ENCODE data around the gene FGD2.
"Not testable (repeated sequence)": the region's sequence is repeated elsewhere in the genome, so short reads cannot be mapped to it uniquely, and the experiment has no call there.

The FGD2 gene

GRCh38 chr6:36990401-36990800, 15.1 kb upstream of the FGD2 start:
- ATAC-seq (replicated peaks); H3K4me3 Mint-ChIP-seq; DNase-seq; H3K27ac Mint-ChIP-seq; H3K9me3 Mint-ChIP-seq; H3K36me3 Mint-ChIP-seq (ENCODE audit: insufficient read depth): not testable (repeated sequence)
- H3K27me3 Mint-ChIP-seq, result peaks cover 2 to 27% of the 10 kb centered on the region in 2 donors
- peaks cover 8 to 11% of the 10 kb centered on the region in 2 donors for H3K4me1 Mint-ChIP-seq (ENCODE audit: low read depth in 2 of 2)

DNA sequence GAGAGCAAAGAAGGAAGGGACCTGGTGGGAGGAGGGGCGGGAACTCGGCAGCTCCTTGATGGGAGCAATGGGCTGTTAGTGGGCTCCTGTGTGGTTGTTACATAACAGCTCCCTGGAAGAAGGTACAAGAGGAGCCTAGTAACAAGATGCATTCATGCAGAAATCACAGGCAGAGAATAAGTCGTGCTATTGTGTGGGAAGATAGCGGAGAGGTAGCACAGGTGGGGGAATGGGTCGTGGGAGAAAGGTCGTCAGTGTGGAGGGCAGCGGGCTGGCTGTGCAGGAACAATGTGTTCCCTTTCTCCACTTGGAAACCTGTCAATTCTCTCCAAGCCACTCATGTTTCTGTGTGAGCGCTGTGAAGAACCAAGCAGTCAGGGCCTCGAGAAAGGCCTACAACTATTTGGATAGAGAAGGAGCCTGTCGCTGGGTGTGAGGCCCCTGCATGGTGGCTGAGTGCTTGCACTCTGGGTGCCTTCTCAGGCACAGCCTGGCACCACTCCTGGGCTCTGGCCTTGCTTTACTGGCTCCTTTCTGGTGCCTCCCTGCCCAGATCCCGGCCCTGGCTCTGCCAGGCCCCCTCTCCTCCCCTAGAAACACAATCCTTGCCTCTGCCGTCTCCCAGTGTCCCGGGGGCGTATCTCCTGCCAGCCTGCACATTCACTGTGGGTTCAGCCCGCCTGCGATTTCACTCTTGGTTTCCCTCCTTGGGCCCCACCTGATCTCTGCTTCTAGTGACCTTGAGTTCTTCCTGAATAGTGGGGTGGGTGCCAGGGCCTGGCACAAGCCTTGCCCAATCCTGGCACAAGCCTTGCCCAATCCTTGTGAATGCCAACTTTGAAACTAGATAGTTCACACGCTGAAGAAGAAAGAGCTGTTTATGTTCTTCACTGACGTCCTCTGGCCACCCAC, 7.4 kb upstream of the FGD2 start:
- H3K9me3 Mint-ChIP-seq, result no peaks in the 10 kb centered on the region
- H3K4me3 Mint-ChIP-seq, result no peak overlapping the region
- H3K27me3 Mint-ChIP-seq, result peaks cover 12 to 44% of the 10 kb centered on the region in 2 donors
- H3K36me3 Mint-ChIP-seq (ENCODE audit: insufficient read depth), result no peaks in the 10 kb centered on the region
- H3K4me1 Mint-ChIP-seq (ENCODE audit: low read depth in 2 of 2), result no peaks in the 10 kb centered on the region
- ATAC-seq (replicated peaks) (no peak), DNase-seq (no peak)
- no peak overlapping the region for H3K27ac Mint-ChIP-seq

DNA sequence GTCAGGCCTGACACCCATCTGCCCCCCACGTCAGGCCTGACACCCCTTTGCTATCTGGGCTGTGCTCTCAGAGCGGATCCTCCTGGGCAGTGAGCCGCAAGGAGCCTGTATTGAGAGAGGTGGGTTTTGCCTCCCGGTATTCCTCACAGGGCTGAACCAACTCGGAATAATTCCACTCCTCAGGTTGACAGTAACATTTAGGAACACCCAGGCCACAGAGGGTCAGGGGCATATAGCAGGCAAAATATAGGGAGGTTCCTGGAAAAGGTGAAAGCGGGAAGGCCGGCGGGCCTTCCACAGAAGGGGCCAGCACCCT, 6.8 kb upstream of the FGD2 start:
- ATAC-seq (replicated peaks) (no peak), DNase-seq (no peak)
- Mint-ChIP-seq H3K36me3 (ENCODE audit: insufficient read depth) (no peaks in the 10 kb centered on the region), H3K9me3 (no peaks in the 10 kb centered on the region), H3K27ac (no peak overlapping the region), H3K27me3 (peaks cover 12 to 38% of the 10 kb centered on the region in 2 donors), H3K4me1 (ENCODE audit: low read depth in 2 of 2) (no peaks in the 10 kb centered on the region), H3K4me3 (no peak overlapping the region)

DNA sequence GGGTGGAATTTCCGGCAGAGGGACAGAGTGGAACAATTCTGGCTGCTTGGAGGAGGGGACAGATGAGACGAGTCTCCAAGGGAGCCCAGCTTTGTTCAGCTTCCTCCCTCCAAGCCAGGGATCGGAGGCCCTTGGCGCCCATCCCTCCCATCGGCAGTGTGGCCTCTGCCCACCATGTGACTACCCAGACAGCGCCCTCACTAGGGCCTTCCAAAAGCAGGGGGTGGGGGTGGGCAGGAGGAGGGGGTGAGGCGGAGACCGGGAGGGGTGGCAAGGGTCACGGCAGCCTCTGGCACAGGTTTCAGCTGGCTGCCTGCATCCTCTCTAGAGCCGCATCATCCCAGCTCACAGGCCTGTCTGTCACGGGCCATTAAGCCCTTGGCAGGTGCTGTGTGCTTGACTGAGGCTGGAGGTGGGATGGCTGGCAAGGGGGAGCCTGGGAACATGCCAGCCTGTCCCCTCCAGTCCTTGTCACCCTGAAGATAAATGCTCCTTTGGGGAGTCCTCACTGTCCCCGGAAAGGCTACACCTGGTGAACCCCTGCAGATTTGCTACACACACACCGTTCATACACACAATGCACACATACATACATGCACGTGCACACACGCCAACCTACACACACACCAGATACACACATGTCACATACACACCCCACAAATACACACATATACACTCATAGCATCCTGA, 6.2 kb upstream of the FGD2 start:
- Mint-ChIP-seq H3K27ac (no peak overlapping the region), H3K4me1 (ENCODE audit: low read depth in 2 of 2) (no peaks in the 10 kb centered on the region), H3K36me3 (ENCODE audit: insufficient read depth) (no peaks in the 10 kb centered on the region), H3K4me3 (no peak overlapping the region), H3K9me3 (no peaks in the 10 kb centered on the region), H3K27me3 (peaks cover 12 to 33% of the 10 kb centered on the region in 2 donors)
- DNase-seq (no peak), ATAC-seq (replicated peaks) (no peak)

DNA sequence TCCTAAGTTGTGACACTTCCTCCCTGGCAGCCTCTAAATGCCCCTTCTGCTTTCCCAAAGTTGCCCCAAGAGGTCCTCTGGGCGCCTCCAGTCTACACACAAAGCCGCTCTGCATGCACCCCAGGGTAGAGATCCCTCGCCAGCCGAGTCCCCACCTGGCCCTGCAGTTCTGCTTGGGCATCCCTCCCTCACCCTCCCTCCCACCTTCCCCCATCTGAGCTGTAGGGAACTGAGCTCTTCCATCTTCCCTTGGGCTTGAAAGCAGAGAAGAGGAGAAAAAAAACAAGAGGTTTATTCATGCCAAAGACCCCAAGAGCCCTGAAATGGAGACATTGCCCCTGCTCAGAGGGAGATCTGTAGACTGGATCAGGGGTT, 5.7 kb upstream of the FGD2 start:
- H3K27ac Mint-ChIP-seq, result no peak overlapping the region

DNA sequence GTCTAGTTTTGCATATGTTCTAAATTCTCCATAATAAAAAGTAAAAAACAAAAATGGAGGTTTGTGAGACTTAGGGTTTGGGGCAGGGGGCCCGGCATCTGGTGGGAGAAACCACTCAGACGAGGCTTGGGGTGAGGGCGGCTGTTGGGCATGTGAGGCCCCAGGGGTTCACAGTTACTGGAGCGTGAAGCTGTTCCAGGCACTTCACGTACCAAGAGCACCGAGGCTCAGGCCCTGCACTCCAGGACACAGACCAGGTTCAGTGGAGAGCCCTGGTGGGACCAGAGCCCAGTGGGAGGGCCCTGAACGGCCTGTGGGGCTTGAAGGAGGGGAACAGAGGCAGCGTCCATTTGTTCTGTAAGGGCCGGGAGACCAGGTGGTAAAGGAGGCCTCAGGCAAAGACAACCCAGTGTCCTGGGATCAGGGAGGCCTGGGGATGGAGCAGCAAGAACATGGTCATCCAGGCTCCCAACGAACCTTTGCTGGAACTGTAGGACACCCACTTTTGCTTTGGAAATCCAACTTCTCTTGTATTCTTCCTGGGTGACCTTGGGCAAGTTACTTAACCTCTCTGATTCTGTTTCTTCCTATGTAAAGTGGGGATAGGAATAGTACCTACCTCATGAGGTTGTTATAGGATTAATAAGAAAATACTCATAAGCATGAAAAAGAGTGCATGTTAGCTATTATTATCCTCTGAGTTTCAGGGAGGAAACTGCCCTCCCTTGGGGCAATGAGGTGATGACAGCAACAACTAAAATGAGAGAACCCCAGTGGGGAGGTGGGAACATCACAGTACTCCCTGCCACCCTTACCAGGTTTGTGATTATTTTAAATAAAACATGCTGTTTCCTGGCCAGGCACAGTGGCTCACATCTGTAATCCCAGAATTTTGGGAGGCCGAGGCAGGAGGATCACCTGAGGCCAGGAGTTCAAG, 1.1 kb upstream of the FGD2 start:
- Mint-ChIP-seq H3K4me1 (ENCODE audit: low read depth in 2 of 2) (peaks cover 11 to 19% of the 10 kb centered on the region in 2 donors), H3K9me3 (no peaks in the 10 kb centered on the region), H3K4me3 (peak overlapping the region; percentile 57 to 59), H3K27me3 (no peaks in the 10 kb centered on the region), H3K27ac (no peak overlapping the region), H3K36me3 (ENCODE audit: insufficient read depth) (no peaks in the 10 kb centered on the region)
- DNase-seq, result no peak
- ATAC-seq (replicated peaks), result no peak

More for the DNA sequence above, 5.7 kb upstream of the FGD2 start:
- DNase-seq (no peak), ATAC-seq (replicated peaks) (no peak)
- Mint-ChIP-seq H3K4me1 (ENCODE audit: low read depth in 2 of 2) (no peaks in the 10 kb centered on the region), H3K36me3 (ENCODE audit: insufficient read depth) (no peaks in the 10 kb centered on the region), H3K9me3 (no peaks in the 10 kb centered on the region), H3K27me3 (peaks cover 12 to 29% of the 10 kb centered on the region in 2 donors), H3K4me3 (no peak overlapping the region)

DNA sequence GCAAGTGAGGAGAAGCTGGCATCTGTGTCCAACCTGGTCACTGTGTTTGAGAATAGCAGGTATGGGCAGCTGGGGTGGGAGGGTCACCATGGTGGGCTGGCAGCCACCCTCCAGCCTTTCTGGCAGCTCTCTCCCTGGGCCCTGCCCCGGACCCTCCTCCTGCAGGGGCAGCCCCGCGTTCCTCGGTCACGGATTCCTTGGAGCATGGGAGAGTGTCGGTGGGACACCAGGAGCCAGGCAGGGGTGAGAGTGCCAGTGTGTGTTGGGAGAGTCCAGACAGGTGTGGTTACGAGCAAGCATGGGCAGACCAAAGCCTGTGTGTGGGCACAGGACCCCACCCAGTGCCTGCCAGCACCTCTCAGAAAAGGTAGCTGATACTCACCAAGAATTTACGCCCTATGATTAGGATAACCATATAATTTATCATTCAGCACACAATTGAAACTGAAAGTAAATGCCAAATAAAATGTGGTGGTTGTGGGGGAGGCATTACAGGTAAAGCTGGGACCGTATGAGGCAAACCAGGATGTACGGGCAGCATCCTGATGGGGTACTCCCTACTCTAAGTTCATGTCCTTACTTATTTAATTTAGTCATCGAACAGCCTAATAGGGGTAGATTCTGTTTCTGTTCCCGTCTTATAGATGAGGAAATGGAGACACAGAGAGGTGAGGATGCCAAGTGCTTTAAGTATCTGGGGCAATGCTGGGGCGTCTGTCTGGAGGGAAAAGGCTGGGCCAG, 542 bp downstream of the FGD2 start:
- no peak for DNase-seq
- peak; percentile 54 for ATAC-seq (replicated peaks)
- H3K9me3 Mint-ChIP-seq, result no peaks in the 10 kb centered on the region
- peak overlapping the region; percentile 54 to 87 for H3K27ac Mint-ChIP-seq
- H3K4me3 Mint-ChIP-seq, result peak overlapping the region; percentile 58 to 79
- no peaks in the 10 kb centered on the region for H3K27me3 Mint-ChIP-seq
- H3K36me3 Mint-ChIP-seq (ENCODE audit: insufficient read depth), result no peaks in the 10 kb centered on the region
- peaks cover 11 to 19% of the 10 kb centered on the region in 2 donors for H3K4me1 Mint-ChIP-seq (ENCODE audit: low read depth in 2 of 2)

DNA sequence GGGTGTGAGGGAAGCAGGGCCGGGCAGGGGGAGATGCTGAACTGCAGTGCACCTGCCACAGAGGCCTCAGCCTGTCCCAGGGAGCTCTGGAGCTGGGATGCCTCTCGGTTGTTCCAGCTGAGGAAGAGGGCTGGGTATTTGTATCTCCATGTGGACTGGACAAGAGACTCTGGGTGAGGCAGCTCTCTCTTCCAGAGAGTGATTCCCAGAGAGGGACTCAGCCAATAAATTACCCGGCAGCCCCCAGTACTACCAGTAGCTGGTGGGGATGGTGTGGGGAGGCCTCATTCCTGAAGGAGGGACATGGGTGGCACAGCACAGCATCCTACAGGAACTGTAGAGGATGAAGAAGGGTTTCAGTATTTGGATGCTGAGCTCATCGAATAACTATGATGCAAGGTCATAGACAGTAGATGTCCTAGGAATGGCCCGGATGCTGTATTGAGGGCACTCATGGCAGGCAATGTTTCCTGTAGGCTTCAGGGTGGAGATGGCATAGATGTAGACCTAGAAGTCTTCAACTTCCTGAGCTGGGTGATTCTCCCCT, 1.4 kb downstream of the FGD2 start:
- Mint-ChIP-seq H3K27me3 (no peaks in the 10 kb centered on the region), H3K9me3 (no peaks in the 10 kb centered on the region), H3K36me3 (ENCODE audit: insufficient read depth) (no peaks in the 10 kb centered on the region), H3K4me3 (peak overlapping the region; percentile 58 to 79), H3K4me1 (ENCODE audit: low read depth in 2 of 2) (peaks cover 11 to 19% of the 10 kb centered on the region in 2 donors), H3K27ac (peak overlapping the region; percentile 54 to 87)
- DNase-seq, result no peak
- ATAC-seq (replicated peaks), result no peak

DNA sequence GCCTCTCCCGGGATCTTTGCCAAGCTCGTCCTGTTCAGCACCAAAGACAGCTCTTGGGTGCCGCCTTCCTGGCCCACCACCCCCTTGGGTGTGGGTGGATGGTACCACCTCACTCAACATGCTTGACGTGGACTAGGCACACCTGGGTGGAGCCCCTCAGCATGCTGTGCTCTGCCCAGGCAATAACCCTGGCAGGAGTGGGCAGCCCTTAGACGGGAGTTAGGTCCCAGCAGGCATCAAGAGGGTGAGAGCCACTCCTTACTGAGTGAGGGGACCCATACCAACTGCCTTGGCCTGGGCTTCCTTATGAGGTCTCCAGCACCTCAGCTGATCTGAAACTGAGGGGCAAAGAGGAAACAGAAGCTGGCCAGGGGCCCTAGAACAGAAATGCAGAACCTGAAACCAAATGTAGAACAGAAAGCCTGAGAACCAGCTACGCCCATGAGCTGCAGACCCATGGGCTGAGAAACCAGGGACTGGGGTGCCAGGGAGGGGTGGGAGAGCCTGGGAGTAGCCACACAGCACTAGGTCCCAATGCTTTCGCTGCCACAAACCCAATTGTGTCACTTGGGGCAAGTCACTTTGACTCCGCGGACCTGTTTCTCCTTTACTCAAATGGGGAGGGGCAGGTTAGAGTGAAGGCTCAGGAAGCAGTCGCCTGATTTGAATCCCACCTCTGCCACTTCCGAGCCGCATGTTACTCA, 2.0 kb downstream of the FGD2 start:
- Mint-ChIP-seq H3K27me3 (no peaks in the 10 kb centered on the region), H3K36me3 (ENCODE audit: insufficient read depth) (peaks cover 2% of the 10 kb centered on the region), H3K9me3 (no peaks in the 10 kb centered on the region), H3K27ac (peak overlapping the region in 1 of 2 donors; percentile 17), H3K4me3 (peak overlapping the region in 1 of 2 donors; percentile 61), H3K4me1 (ENCODE audit: low read depth in 2 of 2) (peaks cover 11 to 19% of the 10 kb centered on the region in 2 donors)
- DNase-seq (no peak), ATAC-seq (replicated peaks) (peak; percentile 27)

DNA sequence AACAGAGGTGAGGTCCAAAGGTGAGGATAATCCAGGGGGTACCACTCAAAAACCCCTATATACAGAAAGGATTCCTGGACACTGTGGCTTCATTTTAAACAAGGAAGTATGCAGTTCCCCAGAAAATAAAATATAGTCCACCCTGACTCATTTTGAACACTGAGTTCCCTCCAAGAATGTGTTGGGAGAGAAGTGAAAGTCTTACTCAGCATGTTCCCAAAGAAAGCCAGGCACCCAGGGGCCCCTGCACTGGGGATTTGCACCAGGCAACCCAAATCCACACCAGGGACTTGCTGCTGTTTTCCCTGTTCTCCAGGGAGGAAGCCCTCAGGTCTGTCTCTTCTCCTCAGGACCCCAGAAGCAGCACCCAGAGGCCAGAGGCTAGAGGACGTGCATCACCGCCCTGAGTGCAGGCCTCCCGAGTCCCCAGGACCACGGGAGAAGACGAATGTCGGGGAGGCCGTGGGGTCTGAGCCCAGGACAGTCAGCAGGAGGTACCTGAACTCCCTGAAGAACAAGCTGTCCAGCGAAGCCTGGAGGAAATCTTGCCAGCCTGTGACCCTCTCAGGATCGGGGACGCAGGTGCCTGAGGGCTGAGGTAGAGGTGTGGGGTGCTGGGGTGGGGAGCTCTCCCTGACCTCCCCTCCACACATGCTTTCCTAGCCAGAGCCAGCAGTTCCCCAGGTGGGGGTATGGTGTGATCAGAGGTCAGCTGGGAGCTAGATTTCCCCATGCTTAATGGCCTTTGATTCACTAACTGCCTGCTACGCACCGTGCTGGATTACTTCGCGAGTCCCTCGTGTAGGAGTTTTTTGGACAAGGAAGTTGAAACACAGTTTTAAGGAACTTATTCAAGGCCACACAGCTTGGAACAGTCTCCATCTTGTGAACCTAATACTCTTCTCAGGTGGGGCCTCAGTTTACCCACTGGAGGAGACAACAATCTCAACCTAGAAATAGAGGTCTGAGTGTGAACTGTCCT, 3.3 kb downstream of the FGD2 start:
- Mint-ChIP-seq H3K27ac (no peak overlapping the region), H3K27me3 (no peaks in the 10 kb centered on the region), H3K36me3 (ENCODE audit: insufficient read depth) (peaks cover 3% of the 10 kb centered on the region), H3K4me3 (no peak overlapping the region), H3K4me1 (ENCODE audit: low read depth in 2 of 2) (peaks cover 11 to 19% of the 10 kb centered on the region in 2 donors), H3K9me3 (no peaks in the 10 kb centered on the region)
- DNase-seq, result no peak
- ATAC-seq (replicated peaks), result no peak

DNA sequence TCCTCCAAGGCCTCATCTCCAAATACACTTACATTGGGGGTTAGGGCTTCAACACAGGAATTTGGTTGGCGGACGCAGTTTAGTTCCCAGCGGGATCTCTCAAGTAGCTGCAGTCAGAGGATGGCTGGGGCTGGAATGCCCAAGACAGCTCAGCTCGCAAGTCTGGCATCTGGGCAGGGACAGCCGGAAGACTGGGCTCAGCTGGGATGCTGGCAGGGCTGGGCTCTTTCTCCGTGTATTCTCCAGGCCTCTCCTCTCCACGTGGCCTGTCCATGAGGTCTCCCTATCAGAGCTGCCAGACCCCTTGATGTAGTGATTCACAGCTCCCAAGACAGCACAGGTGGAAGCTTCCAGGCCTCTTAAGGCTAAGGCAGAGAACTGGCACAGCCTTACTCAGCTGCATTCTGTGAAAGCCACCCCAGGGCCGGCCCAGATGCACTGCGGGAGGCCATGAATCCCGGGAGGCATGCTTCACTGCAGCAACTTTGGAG, 5.0 kb downstream of the FGD2 start:
- Mint-ChIP-seq H3K27me3 (no peaks in the 10 kb centered on the region), H3K36me3 (ENCODE audit: insufficient read depth) (peaks cover 3% of the 10 kb centered on the region), H3K27ac (no peak overlapping the region), H3K9me3 (no peaks in the 10 kb centered on the region), H3K4me3 (no peak overlapping the region), H3K4me1 (ENCODE audit: low read depth in 2 of 2) (peaks cover 11 to 17% of the 10 kb centered on the region in 2 donors)
- DNase-seq (no peak), ATAC-seq (replicated peaks) (no peak)

Measured in effector memory CD8-positive, alpha-beta T cell (primary cell).